K562 (cell line): ENCODE results near the gene PPP1R12B. TPM values are rescaled to one million over a fixed set of nuclear protein-coding genes. Genes with fewer than 3 reads are reported as not detected.
A peak's percentile ranks its signal among the peaks of the same experiment; 100 is the strongest.

Source experiments
- CTCF ChIP-seq, 3 experiments: IDR thresholded peaks in 2 of 3; conservative IDR thresholded peaks in 1 of 3; 2 replicates each; pipeline ENCODE4 v1.5.1; 2011 to 2012; ENCODE audit warnings: low read length in 3 of 3, mild to moderate bottlenecking in 3 of 3, control low read depth in 2 of 3, improper control_type of control experiment in 1 of 3, inconsistent platforms in 1 of 3, low read depth in 1 of 3, mixed read lengths in 1 of 3, moderate library complexity in 1 of 3; ENCODE audit not compliant: insufficient read depth in 2 of 3
- DEAF1 ChIP-seq: fragments of 450-650 bp; formaldehyde crosslinking; IDR thresholded peaks from 2 replicates; pipeline ENCODE4 v1.4.0; 2020; ENCODE audit warnings: mild to moderate bottlenecking, moderate library complexity
- DPF2 ChIP-seq: fragments of 450-650 bp; IDR thresholded peaks from 2 replicates; pipeline ENCODE4 v1.6.1; 2016
- HDGF ChIP-seq: fragments of 450-650 bp; IDR thresholded peaks from 2 replicates; pipeline ENCODE4 v1.6.1; 2016
- MTA1 ChIP-seq: fragments of 450-650 bp; IDR thresholded peaks from 2 replicates; pipeline ENCODE4 v1.6.1; 2017; ENCODE audit warnings: borderline replicate concordance
- RAD21 ChIP-seq, 2 experiments: fragments of 250-450 bp in 1 of 2; fragments of 450-650 bp in 1 of 2; sonication (Bioruptor Pico) in 1 of 2; formaldehyde crosslinking in 1 of 2; IDR thresholded peaks in 1 of 2; conservative IDR thresholded peaks in 1 of 2; 2 replicates each; pipeline versions ENCODE4 v1.4.0 to v1.8.0; 2020 to 2022; ENCODE audit warnings: mild to moderate bottlenecking in 2 of 2, moderate library complexity in 1 of 2
- SMARCA5 ChIP-seq: fragments of 450-650 bp; IDR thresholded peaks from 2 replicates; pipeline ENCODE4 v1.6.1; 2016
- STAG1 ChIP-seq: sonication (generic); formaldehyde crosslinking; IDR thresholded peaks from 2 replicates; pipeline ENCODE4 v1.5.0; 2020; ENCODE audit warnings: missing genetic modification reagents, borderline replicate concordance
- TEAD4 ChIP-seq, 2 experiments: sonication (generic) in 1 of 2; formaldehyde crosslinking in 1 of 2; IDR thresholded peaks; 2 replicates each; pipeline versions ENCODE4 v1.6.1 to v1.8.0; 2012 to 2022; ENCODE audit warnings: borderline replicate concordance in 1 of 2, inconsistent platforms in 1 of 2, low read length in 1 of 2, mild to moderate bottlenecking in 1 of 2, missing genetic modification reagents in 1 of 2
- THRAP3 ChIP-seq: fragments of 450-650 bp; IDR thresholded peaks from 2 replicates; pipeline ENCODE4 v1.6.1; 2016; ENCODE audit warnings: mild to moderate bottlenecking, inconsistent platforms, borderline replicate concordance
- ZBTB40 ChIP-seq, 2 experiments: fragments of 450-650 bp in 1 of 2; sonication (generic) in 1 of 2; formaldehyde crosslinking in 1 of 2; IDR thresholded peaks; 2 replicates each; pipeline versions ENCODE4 v1.7.1 to v1.9.0; 2016 to 2022; ENCODE audit warnings: inconsistent platforms in 1 of 2, mild to moderate bottlenecking in 1 of 2, missing genetic modification reagents in 1 of 2
- ZNF140 ChIP-seq: fragments of 250-450 bp; sonication (Bioruptor Pico); IDR thresholded peaks from 2 replicates; pipeline ENCODE4 v1.8.0; 2021; ENCODE audit warnings: moderate library complexity, mild to moderate bottlenecking, inconsistent platforms
- ZNF384 ChIP-seq: IDR thresholded peaks from 2 replicates; pipeline ENCODE4 v1.6.1; 2012; ENCODE audit warnings: low read depth, low read length, improper control_type of control experiment
- polyA plus RNA-seq, 8 experiments: library from polyadenylated mRNA; depleted of rRNA in 4 of 8; stranded (reverse) in 5 of 8; unstranded in 3 of 8; fragments of >200 nt; fragmentation: Nextera tagmentation in 2 of 8; fragmentation: Illumina TruSeq in 1 of 8; extraction: Ambion mirVana in 2 of 8; extraction: Trizol in 1 of 8; gene quantifications; 2 replicates each; pipeline versions ENCODE4 v1.2.1 to v1.2.3, GENCODE V29; 2011 to 2014; ENCODE audit warnings: inconsistent platforms in 1 of 8, missing spikeins in 1 of 8
- total RNA-seq, 7 experiments: library from RNA; depleted of rRNA in 6 of 7; stranded (reverse); fragments of >200 nt in 6 of 7; fragmentation: Illumina TruSeq in 2 of 7; extraction: Trizol in 2 of 7; gene quantifications; 2 replicates each; pipeline versions ENCODE4 v1.2.1 to v1.2.3, GENCODE V29; 2011 to 2021; ENCODE audit warnings: low replicate concordance in 1 of 7

Gene PPP1R12B
- total and polyA plus RNA-seq, 9 of the 15 experiments (the other 6 are each of a cell fraction or from before 2014, with no cell fraction given), result 0.73 to 16.9 (median 13.6) TPM

GRCh38 chr1:202343652-202344349, 4.7 kb upstream of the PPP1R12B start (continued):
- peak; percentile 75 to 84 for TF ChIP-seq RAD21 (CRISPR knock-in tag; conservative IDR thresholded peaks at IDR 0.05 in 1 of 2, IDR thresholded peaks at IDR 0.05 in 1 of 2)
- TF ChIP-seq ZNF140 (CRISPR knock-in tag), result no peak
- peak; percentile 89 for TF ChIP-seq ZNF384
- TF ChIP-seq THRAP3, result peak; percentile 90
- peak; percentile 57 for TF ChIP-seq DPF2
- TF ChIP-seq SMARCA5, result peak; percentile 54; the same call in 1 of the 2 replicates
- no peak for TF ChIP-seq TEAD4 (IDR thresholded peaks at IDR 0.05; ENCODE audit: low read length)
- TF ChIP-seq TEAD4 (CRISPR knock-in tag; IDR thresholded peaks at IDR 0.05; ENCODE audit: borderline replicate concordance), result no peak
- peak; percentile 76; the same call in 1 of the 2 replicates for TF ChIP-seq MTA1
- no peak for TF ChIP-seq STAG1
- peak; percentile 83 for TF ChIP-seq DEAF1 (CRISPR knock-in tag)
- 0 out of 2 replicates have a peak, but pooled peaks have one; percentile 51 for TF ChIP-seq HDGF
- TF ChIP-seq ZBTB40 (IDR thresholded peaks at IDR 0.05), result 0 out of 2 replicates have a peak, but pooled peaks have one; percentile 35
- no peak for TF ChIP-seq ZBTB40 (CRISPR knock-in tag; IDR thresholded peaks at IDR 0.05)
- TF ChIP-seq CTCF (IDR thresholded peaks at IDR 0.05 in 2 of 3, conservative IDR thresholded peaks at IDR 0.05 in 1 of 3; ENCODE audit: insufficient read depth in 2 of 3, low read depth in 1 of 3, low read length in 3 of 3), result peak; percentile 64 to 93 (median 69); a peak in 5 of 6 replicates
